Muscle of arm (tissue), 12 donors: ENCODE results near the gene FRAT1. TPM values are rescaled to one million over a fixed set of nuclear protein-coding genes. Genes with fewer than 3 reads are reported as not detected.

Experiments used
- DNase-seq: peaks from one replicate; pipeline ENCODE4 v3.0.0-alpha.2; 2013
- polyA plus RNA-seq, 12 donors: library from polyadenylated mRNA; unstranded; fragments of 120-200 nt; gene quantifications; one replicate each; pipeline ENCODE4 v1.2.1, GENCODE V29; 2013; ENCODE audit not compliant: insufficient read length in 12 of 12

FRAT1 gene
- polyA plus RNA-seq, 12 donors = 0.81 to 2.6 (median 1.6) TPM; not detected in 2

DNA sequence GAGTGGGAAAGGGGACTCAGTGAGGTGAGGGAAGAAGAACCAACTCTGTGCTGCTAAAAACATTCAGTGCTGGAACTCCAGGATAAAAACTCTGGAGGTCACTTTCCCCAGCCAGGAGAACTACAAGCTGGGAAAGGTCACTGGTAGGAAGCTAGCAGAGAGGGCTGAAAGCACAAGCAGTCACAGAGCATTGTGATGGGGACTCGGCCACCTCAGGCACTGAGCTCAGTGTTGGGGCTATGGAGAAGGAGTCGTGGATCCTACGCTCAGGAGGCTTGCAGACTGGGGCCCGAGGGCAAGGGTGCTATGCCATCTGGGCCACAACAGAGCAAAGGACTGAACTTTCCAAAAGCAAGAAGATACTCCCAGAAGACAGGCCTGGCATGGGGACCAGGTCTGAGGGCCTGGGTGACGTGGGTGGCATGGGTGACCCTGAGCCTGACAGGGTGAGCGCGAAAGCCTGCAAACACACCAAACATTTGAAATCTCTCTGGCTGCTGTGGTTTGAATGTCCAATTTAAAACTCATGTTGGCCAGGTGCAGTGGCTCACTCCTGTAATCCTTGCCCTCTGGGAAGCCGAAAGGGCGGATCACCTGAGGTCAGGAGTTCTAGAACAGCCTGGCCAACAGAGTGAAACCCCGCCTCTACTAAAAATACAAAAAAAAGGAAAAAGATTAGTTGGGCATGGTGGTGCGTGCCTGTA is 16.8 kb upstream of the FRAT1 start:
- DNase-seq = no peak

DNA sequence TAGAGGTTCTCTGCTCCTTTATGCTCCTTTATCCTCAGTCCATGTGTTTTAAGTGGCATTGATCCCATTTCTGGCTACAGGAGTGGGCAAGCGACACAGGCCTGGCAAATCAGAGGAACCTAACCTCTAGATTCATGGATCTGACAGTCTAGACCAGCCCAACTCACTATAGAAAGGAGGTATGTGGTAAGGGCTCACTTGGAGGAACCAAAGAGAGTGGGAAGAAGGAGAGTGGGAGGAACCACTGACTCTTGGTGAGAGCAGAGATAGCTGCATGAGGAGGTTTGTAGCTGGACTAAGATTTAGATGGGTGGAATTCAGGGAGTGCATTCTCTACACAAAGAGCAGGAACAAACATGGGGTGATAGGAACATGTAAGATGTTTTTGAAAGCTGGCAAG is 11.6 kb upstream of the FRAT1 start:
- DNase-seq = no peak

DNA sequence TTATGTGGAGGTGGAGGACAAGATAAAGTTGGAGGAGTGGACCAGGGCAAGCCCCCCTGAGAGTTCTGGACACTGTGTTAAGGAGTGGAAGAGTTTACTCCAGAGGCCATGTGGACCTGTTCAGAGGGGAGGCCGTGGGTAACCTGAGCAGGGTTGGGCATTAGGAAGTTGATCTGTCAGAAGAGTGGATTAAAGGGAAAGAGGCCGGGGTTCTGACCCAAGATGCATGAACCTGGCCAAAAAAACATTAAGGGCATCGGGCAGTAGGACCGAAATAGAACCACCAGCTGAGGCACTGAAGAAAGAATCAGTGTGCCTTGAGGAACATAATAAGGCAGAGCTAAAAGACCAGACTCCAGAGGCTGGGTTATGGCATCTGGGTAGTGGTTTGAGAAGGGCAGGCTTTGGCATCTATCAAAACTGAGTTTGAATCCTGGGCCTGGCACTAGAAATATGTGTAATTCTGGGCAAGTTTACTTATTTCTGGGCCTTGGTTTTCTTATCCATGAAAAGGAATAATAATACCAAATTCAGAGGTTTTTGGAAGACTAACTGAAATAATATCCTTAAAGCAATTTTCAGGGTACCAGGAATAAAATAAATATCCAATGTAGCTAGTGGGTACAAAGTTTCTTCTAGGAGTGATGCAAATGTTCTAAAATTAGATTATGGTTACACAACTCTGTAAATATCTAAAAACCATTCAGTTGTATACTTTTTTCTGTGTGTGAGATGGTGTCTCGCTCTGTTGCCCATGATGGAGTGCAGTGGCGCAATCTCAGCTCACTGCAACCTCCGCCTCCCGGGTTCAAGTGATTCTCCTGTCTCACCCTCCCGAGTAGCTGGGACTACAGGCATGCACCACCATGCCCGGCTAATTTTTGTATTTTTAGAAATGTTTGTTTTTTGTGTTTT is 10.9 kb upstream of the FRAT1 start:
- no peak for DNase-seq

DNA sequence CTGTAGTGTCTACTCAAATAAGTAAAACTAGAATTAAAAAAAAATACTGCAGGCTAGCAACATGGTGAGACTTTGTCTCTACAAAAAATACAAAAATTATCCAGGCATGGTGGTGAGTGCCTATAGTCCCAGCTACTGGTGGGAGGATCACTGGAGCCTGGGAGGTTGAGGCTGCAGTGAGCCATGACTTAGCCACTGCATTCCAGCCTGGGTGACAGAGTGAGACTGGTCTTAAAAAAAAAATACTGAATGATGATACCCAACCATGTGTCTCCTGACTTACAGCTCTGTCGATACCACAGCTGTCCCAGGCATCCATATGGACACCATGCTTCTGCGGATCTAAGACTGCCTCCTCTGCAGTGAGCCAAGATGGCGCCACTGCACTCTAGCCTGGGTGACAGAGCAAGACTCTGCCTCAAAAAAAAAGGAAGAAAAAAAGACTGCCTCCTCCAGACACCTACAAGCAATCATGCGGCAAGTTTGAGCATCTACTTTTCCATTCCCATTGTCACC is 7.9 kb upstream of the FRAT1 start:
- DNase-seq = no peak

DNA sequence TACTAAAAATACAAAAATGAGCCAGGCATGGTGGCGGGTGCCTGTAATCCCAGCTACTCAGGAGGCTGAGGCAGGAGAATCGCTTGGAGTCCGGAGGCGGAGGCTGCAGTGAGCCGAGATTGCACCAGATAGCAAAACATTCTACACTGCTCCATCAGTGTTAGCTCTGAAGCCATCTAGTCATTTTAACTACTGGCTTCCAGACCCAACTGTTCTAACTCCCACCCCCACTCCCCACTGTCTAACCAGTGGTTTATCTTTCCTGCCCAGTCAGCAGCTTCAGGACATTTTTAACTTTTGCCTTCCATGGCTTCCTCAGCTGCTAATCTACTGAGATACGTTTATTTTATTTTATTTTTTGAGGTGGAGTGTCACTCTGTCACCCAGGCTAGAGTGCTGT is 6.2 kb upstream of the FRAT1 start:
- no peak for DNase-seq

DNA sequence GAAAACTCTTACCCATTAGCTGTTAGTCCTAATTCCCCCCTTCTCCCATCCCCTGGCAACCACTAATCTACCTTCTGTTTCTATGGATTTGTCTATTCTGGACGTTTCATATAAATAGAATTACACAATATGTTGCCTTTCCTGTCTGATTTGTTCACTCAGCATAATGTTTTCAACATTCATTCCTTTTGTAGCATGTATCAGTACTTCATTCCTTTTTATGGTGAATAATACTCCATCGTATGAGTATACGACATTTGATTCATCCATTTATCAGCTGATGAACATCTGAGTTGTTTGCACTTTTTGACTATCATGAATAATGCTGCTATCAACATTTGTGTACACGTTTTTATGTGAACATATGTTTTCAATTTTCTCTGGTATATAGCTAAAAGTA is 4.4 kb upstream of the FRAT1 start:
- no peak for DNase-seq

DNA sequence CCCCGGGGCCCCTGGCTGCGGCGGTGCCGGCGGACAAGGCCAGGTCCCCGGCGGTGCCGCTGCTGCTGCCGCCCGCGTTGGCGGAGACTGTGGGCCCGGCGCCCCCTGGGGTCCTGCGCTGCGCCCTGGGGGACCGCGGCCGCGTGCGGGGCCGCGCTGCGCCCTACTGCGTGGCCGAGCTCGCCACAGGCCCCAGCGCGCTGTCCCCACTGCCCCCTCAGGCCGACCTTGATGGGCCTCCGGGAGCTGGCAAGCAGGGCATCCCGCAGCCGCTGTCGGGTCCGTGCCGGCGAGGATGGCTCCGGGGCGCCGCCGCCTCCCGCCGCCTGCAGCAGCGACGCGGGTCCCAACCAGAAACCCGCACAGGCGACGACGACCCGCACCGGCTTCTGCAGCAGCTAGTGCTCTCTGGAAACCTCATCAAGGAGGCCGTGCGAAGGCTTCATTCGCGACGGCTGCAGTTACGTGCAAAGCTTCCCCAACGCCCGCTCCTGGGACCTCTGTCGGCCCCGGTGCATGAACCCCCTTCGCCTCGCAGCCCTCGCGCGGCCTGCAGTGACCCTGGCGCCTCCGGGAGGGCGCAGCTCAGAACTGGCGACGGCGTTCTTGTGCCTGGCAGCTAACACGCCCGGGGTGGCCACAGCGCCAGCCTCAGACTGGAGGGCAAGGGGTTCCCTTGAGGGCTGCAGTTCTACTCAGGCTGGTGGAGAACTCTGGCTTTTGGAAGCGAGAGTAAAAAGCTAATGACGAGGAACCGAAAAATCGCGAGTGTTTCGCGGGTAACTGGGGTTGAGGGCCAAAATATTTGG is 804 bp downstream of the FRAT1 start:
- no peak for DNase-seq

DNA sequence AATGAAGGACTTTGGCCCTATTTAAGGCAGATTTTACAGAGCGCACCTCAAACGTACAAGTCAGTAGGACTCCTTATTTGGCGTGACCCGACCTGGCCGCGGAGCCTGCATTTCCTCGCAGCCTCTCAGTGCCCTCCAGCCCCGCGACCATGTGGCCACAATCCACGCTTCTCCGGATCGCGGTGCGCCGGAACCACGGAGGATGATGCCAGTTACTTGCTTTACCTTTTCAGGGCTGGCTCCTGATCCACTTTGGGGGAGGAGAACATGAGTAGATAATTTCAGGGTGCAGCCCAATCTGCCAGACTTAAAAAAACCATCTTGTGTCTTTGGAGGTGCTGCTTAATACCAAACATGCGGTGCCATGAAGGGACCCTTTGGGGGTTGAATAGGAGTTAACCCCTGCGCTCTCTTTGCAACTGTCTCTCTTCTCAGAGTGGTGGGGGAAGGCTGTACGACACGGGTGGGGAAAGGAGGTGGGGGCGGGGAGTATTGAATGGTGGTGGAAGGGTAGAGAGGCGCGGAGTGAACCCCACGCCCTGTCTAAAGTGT is 1.5 kb downstream of the FRAT1 start:
- DNase-seq = no peak

DNA sequence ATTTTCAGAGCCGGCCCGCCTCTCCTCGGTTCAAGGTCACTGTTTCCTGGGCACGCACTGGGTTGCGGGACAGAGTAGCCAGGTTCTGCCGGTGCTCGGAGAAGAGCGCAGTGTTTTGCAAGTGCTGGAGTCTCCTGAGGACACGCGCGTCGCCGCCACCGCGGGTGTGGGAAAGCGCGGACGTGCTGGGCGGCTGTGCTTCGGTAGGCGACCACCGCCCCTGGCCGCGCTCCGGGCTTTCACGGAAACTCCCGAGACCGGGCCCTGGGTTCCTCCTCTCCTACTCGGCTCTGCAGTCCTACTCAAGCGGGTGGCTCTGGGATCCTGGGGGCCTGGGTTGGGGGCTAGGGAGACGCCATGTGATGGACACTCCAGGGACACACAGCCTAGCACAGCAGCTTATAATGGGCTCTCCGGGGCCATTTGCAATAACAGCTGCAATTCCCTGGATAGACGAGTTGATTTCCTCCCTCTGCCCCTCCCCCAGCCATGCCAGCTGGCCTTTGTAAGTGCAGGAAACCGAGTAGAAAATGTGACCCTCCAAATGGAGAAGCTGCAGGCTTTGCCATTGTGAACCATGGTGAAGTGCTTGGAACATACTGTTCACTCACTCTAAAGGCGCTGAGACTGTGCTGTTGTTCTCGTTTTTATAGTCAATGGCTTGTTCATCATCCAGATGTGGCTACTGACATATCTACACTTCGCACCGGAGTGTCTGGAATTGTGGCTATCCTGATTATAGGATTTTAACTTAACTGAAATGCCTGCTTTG is 2.1 kb downstream of the FRAT1 start:
- DNase-seq = no peak

DNA sequence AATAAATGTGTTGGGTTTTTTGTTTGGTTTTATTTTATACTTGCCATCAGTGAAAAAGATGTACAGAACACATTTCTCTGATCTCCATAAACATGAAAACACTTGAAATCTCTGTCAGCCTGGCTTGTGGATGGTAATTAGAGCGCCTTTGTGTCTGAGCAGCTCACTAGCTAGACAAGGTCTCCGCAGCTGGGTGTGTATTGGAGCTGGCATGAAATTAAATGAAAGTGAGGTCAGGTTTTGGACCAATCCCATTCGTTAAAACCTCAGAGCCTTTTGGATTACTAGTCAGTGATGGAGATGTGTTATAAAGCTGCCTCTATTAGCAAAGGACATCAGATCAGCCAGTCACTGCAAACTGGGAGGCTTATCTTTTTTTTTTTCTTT is 2.7 kb downstream of the FRAT1 start:
- DNase-seq = no peak

DNA sequence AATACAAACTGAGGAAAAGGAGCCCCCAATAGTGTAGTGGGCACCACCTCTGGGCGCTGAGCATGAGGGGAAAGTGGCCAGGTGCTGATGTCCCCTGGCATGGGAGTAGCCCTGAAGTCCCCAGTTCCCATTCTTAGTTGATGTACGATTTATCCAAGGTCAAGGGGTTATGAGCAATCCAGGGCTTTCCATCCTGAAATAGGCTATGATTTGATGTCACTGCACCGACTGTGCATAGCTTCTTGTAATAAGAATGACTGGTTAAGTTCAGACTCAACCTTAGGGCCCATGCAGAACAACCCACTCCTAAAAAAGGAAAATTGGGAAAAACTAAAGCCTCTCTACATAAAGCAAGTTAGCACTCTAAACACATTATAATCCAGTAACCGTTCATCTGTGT is 4.4 kb downstream of the FRAT1 start:
- no peak for DNase-seq

DNA sequence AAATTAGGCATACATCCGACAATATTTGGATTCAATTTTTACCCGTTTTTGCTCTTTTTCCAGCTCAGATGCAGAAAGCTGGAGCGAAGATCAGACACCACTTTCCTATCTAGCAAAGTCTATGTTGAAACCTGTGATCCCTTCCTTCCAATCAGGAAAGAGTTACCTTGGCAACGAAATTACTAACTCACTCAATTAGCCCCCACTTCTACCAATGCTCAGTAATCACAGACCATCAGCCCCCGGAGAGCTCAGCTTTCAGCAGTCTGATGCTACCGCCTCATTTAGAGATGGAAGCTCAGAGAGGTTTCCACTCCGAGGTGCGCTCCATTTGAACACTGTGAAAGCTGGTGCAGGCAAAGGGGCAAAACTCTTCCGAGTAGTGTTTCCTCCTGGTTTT is 6.7 kb downstream of the FRAT1 start:
- no peak for DNase-seq

DNA sequence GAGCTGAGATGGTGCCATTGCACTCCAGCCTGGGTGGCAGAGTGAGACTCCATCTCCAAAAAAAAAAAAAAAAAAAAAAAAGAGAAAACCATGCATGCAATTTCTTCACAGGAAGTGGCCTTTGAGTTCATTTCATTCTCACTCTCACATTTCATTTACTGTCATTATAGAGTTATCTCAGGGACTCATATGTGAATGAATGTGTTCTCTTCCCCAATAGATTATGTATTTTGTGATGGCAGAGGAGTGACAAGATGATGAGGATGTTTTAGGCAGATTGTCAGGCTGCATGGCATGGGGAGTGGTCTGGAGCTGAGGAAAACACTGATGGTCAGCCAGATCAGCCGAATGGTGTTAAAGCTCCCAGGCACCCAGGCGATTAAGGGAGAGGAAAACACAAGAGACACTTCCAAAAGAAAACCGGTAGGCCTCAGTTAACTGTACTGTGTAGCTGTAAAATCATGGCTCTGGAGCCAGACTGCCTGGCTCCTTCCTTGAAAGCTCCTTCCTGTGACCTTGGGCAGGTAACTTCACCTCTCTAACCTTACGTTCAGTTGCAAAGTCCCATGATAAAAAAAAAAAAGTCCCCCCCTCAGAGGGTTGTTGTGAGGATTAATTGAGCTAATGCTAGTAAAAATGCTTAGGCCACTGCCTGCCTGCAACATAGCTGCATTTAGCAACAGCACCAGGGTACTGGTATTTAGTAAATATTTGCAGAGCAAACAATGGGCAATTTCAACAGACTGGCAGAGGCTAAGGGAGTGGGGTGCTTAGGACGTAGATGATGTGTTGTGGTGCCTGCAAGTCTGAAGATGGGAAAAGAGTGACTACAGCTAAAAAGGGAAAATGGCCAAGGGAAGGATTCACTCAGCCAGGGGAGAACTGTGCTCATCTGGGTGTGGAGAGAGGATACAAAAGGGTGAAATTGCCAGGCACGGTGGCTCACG is 8.6 kb downstream of the FRAT1 start:
- DNase-seq = no peak

DNA sequence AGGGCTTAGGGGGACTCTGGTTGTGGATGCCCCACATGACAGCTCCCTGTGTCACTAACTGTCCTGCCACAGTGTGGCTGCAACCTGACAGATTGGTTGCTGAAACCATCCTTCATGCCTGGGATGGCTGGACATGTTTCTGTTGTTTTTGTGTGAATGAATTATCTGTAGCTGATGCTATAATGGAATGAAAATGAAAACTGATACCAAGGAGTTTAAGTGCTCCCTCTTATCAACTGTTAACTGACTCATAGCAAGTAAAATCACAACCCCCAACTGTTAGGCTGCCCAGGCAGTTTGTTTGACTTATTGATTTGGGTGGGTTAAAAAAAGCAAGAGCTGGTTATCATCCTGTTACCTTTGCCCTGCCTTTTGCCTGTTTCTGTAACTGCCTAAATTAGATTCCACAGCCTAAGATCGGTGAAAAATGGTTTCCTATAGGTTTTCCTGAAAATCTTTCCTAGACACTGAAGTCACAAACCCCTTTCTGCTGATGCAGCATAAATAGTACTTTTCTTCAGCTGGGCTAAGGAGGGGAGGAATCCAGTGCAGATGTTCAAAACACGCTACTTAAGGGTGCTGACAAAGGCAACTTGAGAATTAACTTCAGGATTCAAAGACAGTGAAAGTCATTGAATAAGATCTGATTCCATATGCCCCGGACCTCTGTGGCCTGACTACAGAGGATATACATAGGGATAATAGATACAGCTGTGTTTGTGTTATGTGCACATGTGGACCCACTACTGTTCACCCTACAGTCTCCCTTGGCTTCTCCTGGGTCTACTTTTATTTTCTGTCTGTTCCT is 9.8 kb downstream of the FRAT1 start:
- no peak for DNase-seq

DNA sequence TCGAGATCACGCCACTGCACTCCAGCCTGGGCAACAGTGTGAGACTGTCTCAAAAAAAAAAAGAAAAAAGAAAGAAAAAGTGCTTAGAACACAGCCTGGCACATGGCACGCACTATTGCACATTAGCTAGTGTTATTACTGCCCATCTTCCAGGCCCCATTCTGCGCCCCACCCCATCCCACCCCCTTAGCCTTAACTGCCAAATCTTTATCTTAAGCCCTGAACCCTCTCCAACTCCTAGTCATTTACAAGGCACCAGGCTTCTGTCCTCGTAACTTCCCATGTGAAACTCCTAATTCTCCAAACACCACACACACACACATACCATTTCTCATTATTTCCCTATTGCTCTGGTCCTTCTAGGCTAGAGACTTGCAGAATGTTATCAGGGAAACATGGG is 10.7 kb downstream of the FRAT1 start:
- no peak for DNase-seq

DNA sequence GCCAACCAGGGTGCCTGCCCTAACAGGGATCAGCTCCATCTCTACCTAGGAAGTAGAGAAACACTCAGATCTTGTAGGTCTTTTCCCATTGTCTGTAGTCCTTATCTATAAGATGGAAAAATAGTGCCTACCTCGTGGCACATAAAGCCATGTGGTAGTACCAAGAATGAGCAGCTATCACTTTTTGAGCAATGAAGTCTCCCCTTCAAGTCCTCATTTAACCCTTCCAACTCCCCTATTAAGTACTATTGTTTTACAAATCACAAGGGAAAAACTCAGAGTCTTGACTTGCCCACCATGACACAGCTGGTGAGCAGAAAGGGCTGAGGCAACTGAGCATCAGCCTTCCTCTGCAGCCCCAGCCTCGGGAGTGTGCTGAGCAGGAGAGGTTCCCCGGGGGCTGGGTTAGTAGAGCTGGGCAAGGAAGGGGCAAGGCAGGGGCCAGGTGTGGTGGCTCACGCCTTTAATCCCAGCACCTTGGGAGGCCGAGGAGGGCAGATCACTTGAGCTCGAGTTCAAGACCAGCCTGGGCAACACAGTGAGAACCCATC is 12.2 kb downstream of the FRAT1 start:
- DNase-seq = no peak

DNA sequence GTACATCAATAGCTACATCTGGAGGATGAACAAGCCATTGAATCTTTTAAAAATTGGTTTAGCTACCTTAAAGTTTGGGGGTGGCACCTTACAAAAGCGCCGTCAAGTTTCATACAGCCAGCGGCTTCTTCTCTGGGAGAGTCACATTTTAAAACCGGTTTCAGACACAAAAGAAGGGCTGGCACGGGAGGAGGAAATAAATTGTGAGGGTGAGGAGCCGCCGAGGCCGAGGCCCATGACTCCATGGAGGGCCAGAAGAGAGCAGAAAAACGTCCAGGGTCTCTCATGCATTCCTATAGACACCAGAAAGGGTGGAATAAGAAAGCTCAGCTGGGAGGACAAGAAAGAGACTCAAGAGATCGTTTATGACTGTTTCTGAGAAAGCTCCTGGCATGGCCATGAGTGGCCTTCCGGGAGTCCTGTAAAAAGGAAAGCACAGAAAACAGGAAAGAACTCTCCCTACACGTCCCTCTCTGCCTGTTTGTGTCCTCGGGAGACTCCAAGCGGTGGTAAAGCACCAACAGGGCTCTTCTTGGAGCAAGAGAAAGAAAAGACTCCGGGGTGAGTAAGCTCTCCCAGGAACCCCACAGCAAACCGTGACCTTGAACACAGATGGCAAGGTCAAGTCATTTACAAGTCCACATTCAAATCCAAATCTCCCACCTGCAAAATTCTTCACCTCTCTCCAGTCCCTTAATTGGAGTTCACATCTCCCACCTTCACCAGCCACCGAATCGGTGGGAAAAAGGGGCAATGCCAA is 13.7 kb downstream of the FRAT1 start:
- DNase-seq = no peak

DNA sequence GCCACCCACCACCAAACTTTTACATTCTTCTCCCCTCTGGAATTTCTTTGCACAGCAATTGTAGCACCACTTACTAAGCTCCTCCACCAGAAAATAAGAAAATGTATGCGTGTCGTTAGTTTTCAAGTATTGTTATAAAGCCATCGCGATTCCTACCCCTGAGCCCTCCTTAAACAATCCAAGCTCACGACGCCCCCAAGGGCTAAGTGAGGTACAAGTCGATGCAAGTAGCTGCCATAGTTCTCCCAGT is 14.2 kb downstream of the FRAT1 start:
- DNase-seq = no peak
